NT2/D1 (cell line): ENCODE measurements around the gene ABCA4.

Experiments used
- YY1 ChIP-seq: IDR thresholded peaks from 2 replicates; pipeline ENCODE4 v1.6.1; 2011; ENCODE audit not compliant: insufficient read length, insufficient read depth
- ZNF274 ChIP-seq: IDR thresholded peaks from 2 replicates; pipeline ENCODE4 v1.6.1; 2011; ENCODE audit warnings: mild to moderate bottlenecking, low read depth, low read length

- TF ChIP-seq YY1 (no peak), ZNF274 (no peak)
Measured at GRCh38 chr1:94061513-94062443, 59.2 kb downstream of the ABCA4 start.
